Measurements from ENCODE around the gene UPP2. TPM values are rescaled to one million over a fixed set of nuclear protein-coding genes. Genes with fewer than 3 reads are reported as not detected.

UPP2 gene
- total and polyA plus RNA-seq, 4 donors, result 0.51 to 9.0 (median 1.3) TPM

- no peak for TF ChIP-seq FOXA2 (IDR thresholded peaks at IDR 0.05)
- TF ChIP-seq MAX (IDR thresholded peaks at IDR 0.05), result no peak
- no peak for TF ChIP-seq HNF4G (IDR thresholded peaks at IDR 0.05)
- no peak for TF ChIP-seq EGR1 (IDR thresholded peaks at IDR 0.05; ENCODE audit: low read depth in 2 of 2)
- no peak for TF ChIP-seq NR2F2 (IDR thresholded peaks at IDR 0.05)
- no peak for TF ChIP-seq GABPA (IDR thresholded peaks at IDR 0.05 in 1 of 2, conservative IDR thresholded peaks at IDR 0.05 in 1 of 2)
- no peak for TF ChIP-seq HNF4A (conservative IDR thresholded peaks at IDR 0.05)
- Histone ChIP-seq H3K9ac (ENCODE audit: low read depth in 1 of 2, low read length in 2 of 2) (no peak overlapping the region), H3K27me3 (ENCODE audit: control insufficient read depth in 4 of 4, insufficient read depth in 4 of 4, low read length in 3 of 4) (no peaks in the 10 kb centered on the region), H3K27ac (ENCODE audit: low read depth in 1 of 2, low read length in 2 of 2) (no peak overlapping the region), H3K36me3 (ENCODE audit: control insufficient read depth in 4 of 4, insufficient read depth in 3 of 4, low read depth in 1 of 4, low read length in 3 of 4) (no peaks in the 10 kb centered on the region), H3K9me3 (ENCODE audit: control insufficient read depth in 4 of 4, low read length in 3 of 4) (no peaks in the 10 kb centered on the region), H3K4me3 (ENCODE audit: low read depth in 1 of 3, low read length in 3 of 3) (no peak overlapping the region), H3K4me1 (ENCODE audit: control insufficient read depth in 4 of 4, insufficient read depth in 4 of 4, low read length in 3 of 4) (peaks cover 4 to 53% (median 42%) of the 10 kb centered on the region in 4 donors)
- WGBS, result 88% methylated on average over 5 of the region's 5 CpGs
- DNase-seq (ENCODE audit: low spot score), result no peak
Measured at GRCh38 chr2:158125756-158126498, 24.3 kb downstream of the UPP2 start.

GRCh38 chr2:158127380-158127804 lies 25.7 kb downstream of the UPP2 start:
- Histone ChIP-seq H3K9ac (ENCODE audit: low read depth in 1 of 2, low read length in 2 of 2) (no peak overlapping the region), H3K36me3 (ENCODE audit: control insufficient read depth in 4 of 4, insufficient read depth in 3 of 4, low read depth in 1 of 4, low read length in 3 of 4) (no peaks in the 10 kb centered on the region), H3K27me3 (ENCODE audit: control insufficient read depth in 4 of 4, insufficient read depth in 4 of 4, low read length in 3 of 4) (no peaks in the 10 kb centered on the region), H3K4me3 (ENCODE audit: low read depth in 1 of 3, low read length in 3 of 3) (no peak overlapping the region), H3K27ac (ENCODE audit: low read depth in 1 of 2, low read length in 2 of 2) (peak overlapping the region; percentile 58 to 60), H3K9me3 (ENCODE audit: control insufficient read depth in 4 of 4, low read length in 3 of 4) (no peaks in the 10 kb centered on the region), H3K4me1 (ENCODE audit: control insufficient read depth in 4 of 4, insufficient read depth in 4 of 4, low read length in 3 of 4) (peaks cover 9 to 61% (median 50%) of the 10 kb centered on the region in 4 donors)
- no peak for DNase-seq (ENCODE audit: low spot score)
- 27% methylated on average over 1 of the region's 1 CpG for WGBS
- TF ChIP-seq ATF3 (IDR thresholded peaks at IDR 0.05) (no peak), ZBTB33 (IDR thresholded peaks at IDR 0.05) (no peak), RXRA (IDR thresholded peaks at IDR 0.05) (peak in 1 of 2 donors; percentile 45), HNF4A (conservative IDR thresholded peaks at IDR 0.05) (peak; percentile 28 to 48), YY1 (IDR thresholded peaks at IDR 0.05) (no peak), HNF4G (IDR thresholded peaks at IDR 0.05) (no peak), NR2F2 (IDR thresholded peaks at IDR 0.05) (no peak), REST (IDR thresholded peaks at IDR 0.05) (no peak), SP1 (IDR thresholded peaks at IDR 0.05) (peak; percentile 51), FOXA1 (IDR thresholded peaks at IDR 0.05) (no peak), TAF1 (conservative IDR thresholded peaks at IDR 0.05) (no peak), MAX (IDR thresholded peaks at IDR 0.05) (peak; percentile 11), GABPA (IDR thresholded peaks at IDR 0.05 in 1 of 2, conservative IDR thresholded peaks at IDR 0.05 in 1 of 2) (no peak), EGR1 (IDR thresholded peaks at IDR 0.05; ENCODE audit: low read depth in 2 of 2) (no peak)
